CD4-positive, alpha-beta T cell treated with Interleukin-4 for 4 hours (primary cell): ENCODE data around the gene SSC5D.

Source experiments
- DNase-seq: peaks from one replicate; pipeline ENCODE4 v3.0.0-alpha.2; 2020

The SSC5D gene

DNA sequence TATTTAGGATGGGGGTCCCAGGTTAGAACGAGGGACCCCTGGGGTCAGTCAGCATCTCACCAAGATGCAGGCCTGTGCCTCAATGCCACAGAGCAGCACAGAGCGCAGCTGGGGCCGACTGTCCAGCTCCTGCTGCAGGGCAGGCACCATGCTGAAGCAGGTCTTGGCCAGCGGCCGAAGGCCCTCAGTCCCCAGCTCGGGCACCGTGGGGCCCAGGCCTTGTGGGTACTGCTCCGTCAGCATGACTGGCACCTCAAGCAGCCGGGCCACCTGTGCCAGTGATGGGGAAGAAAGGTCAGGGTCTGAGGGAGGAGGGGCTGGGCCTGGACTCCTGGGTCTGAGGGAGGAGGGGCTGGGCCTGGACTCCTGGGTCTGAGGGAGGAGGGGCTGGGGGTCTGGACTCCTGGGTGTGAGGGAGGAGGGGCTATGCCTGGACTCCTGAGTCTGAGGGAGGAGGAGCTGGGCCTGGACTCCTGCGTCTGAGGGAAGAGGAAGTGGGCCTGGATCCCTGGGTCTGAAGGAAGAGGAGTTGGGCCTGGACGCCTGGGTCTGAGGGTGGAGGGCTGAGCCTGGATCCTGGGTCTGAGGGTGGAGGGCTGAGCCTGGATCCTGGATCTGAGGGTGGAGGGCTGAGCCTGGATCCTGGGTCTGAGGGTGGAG lies 32.5 kb upstream of the SSC5D start:
- no peak for DNase-seq

DNA sequence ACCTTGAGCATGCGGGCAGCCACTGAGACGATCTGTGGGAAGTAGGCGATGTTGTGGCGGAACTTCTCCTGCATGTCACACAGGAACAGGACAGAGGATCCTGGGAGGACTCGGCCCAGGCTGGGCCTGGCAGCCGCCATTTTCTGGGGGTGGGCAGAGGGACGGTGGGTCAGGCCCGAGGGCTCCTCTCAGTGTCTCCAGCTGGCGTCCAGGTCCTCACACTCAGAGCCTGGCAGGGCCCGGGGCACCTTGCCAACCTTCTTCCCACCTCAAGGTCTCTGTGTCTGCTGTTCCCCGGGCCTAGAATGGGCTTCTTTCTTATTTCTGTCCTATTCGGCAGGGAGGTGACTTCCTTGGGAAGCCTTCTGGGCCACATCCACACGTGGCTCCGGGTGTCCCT lies 31.9 kb upstream of the SSC5D start:
- DNase-seq: no peak

DNA sequence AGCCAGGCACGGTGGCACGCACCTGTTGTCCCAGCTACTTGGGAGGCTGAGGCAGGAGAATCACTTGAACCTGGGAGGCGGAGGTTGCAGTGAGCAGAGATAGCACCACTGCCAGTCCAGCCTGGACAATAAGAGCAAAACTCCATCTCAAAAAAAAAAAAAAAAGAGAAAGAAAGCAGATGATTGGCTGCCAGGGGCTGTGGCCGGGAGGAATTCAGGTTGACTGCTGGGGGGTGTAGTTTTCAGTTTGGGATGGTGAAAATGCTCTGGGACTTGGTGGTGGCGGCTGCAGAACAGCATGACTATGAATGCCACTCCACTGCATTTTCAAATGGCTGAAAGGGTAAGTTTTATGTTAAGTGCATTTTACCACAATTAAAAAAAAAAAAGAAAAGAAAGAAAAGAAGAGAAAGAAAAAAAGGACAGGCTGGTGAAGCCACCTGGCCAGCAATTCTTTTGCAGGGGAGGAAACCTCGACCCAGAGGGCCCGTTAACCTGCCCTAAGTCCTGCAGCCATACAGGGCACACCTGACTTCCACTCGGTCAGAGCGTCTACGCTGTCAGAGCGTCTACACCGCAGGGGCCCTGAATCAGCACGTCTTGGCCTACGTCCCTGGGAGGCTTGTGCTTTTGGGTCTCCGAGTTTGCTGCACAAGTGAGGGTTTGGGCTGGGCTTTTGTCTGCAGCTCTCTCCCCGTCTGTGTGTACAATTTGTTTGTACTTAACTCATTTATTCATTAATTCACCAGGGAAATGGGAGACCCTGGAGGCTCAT lies 30.4 kb upstream of the SSC5D start:
- no peak for DNase-seq

DNA sequence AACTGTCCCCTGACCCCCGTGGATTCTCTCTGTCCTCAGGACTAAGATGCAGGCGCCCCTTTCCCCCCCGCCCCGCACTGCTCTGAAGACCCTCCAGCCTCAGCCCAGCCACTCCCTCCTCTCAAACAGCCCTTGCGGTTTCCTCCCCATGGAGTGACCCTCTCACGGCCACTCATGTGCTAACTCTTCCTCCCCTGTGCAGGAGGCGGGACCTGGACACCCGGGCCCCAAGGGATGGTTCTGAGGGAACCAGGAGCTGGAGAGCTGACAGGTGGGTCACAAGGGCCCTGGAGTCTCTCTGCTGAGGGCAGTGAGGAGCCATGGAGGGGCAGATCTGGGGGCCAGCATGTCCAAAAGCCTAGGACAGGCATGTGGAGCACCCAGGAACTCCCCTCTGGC lies 28.7 kb upstream of the SSC5D start:
- DNase-seq: no peak

DNA sequence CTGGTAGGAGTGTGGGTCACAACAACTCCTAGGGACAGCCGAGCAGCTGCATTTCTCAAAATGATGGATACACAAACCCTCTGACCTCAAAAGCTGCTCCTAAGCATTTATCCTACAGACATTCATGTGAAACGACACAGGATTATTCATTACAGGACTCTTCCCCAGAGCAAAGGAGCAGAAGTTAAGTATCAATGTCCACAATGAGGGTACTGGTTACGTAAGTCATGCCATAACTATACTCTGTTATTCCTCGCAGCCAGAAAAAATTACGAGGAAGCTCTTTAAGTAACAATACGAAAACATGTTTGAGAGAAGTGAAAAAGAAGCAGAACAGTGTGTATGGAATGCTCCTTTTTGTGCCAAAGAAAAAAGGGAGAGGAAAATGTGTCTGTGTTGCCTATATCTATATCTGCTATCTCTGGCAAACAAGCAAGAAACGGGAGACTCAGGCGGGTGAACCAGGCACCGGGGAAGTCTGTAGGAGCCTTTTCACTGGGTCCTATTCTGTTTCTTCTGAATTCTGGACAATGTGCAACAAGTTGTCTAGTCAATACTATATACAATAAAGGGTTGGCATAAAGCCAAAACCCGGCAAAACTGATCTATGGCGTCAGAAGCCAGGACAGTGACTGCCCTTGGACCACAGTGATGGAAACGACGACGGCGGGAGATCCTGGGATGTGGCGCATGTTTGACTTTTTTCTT lies 28.1 kb upstream of the SSC5D start:
- DNase-seq: no peak

DNA sequence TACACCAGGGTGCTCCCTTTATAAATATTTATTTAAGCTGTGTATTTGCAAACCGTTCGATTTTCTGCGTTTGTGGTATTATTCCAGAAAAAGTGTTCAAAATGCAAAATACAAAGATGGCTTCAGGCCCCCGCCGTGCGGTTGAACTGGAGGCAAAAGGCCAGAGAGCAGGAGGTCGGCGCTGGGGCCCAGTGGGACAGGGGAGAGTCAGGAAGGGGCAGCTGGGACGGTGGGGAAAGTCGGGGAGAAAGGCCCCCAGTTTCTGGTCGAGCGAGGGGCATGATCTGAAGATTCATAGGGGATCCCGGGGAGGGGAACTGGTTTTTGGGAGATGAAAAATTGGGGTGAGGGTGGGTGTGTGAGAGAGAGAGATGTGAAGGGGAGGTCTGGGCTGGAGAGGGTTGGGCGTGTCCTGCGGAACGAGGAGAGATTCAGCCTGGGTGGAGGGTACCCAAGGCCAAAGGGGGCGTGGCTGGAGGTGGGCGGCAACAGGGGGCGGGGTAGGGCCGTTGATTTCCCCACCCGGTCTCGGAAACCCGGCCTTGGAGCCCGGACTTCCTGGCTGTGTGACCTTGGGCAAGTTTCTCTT lies 27.5 kb upstream of the SSC5D start:
- DNase-seq: no peak

DNA sequence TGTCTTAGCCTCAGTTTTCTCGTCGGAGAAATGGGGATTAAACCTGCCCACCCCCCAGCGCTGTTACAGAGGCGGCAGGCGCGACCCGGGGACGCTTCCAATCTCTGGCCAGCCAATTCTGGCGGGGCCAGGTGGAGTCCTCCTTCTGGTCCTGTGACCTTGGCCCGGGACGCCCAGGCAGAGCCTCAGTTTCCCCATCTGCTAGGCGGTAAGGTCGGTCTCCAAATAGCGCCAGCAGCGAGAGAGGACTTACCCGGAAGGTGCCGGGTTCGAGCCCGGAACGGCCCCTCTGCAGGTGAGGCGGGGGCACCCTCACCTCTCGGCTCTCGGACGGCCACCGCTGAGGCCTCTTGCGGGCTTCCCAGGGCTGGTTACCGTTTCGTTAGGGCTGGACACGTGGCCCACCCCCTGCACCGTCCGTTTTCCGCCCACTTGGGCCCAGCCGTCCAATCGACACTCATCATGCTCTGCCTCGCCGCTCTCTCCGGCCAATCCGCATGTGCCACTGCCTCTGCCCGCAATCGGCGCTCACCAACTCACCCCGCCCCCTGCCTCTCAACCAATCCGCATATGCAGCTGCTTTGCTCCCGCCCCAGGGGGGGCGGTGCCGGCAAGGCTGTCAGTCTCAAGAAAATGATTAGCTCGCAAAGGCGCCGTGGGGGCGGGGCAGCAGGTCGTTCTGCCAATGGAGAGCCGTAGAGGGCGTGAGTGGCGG lies 26.8 kb upstream of the SSC5D start, which contains the start of gene ISOC2:
Gene ISOC2 (minus strand): TSS at position 384 of the 715 bp plus-strand sequence. CDS start 5,156 bp downstream, outside the sequence.
- peak; percentile 100 for DNase-seq

DNA sequence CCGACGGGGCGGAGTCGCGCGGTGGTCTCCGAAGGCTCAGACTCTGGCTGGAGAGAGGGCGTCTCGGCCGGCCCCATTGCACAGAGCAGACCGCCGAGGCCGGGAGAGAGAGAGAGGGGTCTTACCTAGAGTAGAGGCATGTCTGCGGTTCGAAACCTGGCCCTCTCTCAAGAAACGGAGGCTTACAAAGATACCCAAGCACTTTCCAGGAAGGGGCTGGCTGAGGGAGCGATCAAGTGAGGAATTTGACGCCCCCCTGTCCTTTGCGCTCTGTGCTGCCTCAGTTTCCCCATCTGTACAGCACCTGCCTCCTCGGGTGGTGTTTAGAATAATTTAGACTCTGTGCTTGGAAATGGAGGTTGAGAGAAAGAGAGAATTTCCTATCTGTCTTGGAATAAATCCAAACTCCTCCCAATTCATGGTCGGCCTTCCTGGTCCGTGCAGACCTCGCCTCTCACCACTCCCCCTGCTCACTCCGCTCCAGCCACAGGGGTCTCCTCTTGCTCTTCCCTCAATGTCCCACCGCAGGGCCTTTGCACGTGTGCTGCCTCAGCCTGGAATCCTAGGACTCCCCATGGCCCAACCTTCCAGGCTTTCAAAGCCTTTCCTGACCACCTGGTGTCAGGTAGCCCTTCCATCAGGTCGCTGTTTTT lies 26.1 kb upstream of the SSC5D start:
- DNase-seq: no peak

DNA sequence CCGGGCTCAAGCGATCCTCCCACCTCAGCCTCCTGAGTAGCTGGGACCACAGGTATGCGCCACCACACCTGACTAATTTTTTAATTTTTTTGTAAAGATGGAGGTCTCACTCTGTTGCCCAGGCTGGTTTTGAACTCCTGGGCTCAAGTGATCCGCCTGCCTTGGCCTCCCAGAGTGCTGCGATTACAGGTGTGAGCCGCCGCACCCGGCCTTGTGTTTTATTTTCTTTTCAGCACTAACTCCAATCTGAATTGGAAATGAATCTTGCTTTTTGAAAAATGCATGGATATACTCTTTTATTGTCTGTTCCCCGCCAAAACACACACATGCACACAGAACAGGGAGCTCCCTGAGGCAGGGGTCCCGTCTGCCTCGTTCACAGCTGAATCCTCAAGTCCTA lies 25.5 kb upstream of the SSC5D start:
- no peak for DNase-seq

DNA sequence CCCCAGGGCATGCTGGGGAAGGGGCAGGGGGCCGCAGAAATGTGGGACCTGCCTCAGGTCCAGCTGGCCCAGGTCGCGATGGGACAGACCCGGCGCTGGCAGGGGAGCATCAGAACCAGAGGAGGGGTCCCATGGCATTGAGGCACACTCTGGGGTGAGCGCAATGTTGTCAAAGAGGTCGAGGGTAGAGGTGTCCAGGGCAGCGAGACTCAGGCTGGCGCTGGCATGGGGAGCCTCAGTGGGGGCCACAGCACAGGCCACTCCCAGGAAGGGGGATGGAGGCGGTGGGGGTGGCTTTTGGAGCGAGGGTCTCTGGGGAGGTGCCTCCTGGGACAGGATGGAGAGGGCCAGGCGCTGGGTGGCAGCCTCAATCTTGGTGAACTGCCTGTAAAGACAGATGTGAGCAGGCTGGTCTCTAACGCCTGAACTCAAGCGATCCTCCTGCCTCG lies 24.6 kb upstream of the SSC5D start:
- no peak for DNase-seq

DNA sequence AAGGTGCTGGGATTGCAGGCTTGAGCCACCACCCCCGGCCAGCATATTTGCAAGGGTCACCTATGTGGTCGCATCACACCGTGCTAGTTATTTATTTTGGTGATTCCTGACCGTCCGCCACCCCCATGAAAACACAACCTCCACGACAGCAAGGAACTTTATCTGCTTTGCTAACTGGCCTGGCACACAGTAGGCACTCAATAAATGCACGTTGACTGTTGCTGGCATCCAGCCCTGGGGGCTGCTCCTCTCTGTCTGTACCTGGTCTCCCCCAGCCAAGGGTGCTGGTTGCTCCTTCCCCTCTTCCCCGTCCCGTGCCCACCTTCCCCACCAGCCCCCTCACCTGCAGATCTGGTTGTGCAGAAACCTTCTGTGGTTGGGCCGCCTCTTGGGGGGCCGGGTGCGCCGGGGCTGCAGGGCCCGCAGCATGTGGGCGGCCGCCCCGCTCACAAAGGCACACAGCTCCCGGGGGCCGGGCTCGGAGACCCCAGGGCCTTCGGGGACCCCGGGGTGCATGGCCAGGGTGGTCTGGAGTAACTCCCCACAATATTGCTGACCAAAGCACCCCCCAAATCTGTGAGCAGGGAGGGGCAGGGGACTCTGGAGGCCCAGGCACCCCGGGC lies 24.1 kb upstream of the SSC5D start:
- no peak for DNase-seq

DNA sequence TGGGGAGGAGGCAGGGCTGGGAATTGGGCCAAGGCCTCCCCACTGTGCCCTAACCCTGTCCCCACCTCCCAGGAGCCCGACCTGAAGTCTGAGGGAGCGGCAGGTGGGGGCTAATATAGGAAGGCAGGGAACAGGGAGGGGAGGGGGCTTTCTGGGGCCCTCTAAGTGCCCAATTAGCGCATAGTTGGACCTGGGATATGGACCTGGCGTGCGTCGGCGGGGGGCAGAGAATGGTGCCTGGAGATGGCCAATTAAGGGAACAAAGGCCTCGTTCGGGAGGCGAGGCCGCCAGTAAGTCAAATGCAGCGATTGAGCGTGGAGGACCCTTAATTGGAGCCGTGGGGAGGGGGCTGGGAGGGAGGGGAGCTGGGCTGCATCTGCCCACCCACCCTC lies 23.6 kb upstream of the SSC5D start, which contains the start of gene C19orf85:
Gene C19orf85 (minus strand): TSS at position 90 of the 393 bp plus-strand sequence. CDS start 197 bp downstream, outside the sequence.
- DNase-seq: no peak

DNA sequence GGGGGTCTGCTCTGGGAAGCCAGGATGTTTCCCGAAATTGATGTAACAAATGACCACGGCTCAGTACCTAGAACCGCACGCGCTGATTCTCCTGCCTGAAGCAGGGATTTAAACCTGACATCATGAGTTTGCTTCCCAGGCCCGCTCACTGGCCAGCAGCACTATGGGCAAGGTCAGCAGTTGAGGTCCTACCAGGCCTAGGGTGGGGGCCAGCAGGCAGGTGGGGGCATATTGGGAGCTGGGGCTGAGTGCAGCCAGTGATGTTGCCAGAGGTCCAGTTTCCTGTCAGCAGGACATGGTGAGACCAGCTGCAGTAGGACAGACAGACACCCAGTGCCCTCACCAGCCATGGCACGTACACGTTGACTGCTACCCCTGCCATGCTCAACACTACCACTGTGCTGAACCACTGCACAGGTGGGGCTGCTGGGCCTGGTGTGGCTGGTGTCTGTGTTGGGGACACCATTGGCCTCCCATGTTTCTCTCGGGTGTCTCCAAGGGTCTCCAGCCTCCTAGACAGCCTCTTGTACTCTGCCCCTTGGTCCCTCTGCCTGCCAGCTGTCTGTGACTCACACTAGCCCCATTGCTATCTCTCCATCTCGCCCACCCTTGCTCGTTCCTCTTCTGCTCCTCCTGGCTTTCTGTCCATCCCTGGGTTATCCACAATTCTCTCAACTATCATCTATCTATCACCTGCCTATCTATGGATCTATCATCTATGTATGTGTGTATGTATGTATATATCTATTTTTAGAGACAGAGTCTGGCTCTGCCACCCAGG lies 22.6 kb upstream of the SSC5D start:
- no peak for DNase-seq

DNA sequence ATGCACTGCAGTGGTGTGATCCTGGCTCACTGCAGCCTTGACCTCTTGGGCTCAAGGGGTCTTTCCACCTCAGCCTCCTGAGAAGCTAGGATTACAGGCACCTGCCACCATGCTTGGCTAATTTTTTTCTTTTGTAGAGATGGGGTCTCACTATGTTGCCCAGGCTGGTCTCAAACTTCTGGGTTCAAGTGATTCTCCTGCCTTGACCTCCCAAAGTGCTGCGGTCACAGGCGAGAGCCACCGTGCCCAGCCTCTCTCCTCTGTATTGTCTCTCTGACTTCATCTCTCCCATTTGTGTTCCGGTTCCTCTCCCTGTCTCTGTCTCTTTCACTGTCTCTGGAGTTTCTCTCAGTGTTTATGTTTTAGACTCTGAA lies 22.0 kb upstream of the SSC5D start:
- DNase-seq: no peak

DNA sequence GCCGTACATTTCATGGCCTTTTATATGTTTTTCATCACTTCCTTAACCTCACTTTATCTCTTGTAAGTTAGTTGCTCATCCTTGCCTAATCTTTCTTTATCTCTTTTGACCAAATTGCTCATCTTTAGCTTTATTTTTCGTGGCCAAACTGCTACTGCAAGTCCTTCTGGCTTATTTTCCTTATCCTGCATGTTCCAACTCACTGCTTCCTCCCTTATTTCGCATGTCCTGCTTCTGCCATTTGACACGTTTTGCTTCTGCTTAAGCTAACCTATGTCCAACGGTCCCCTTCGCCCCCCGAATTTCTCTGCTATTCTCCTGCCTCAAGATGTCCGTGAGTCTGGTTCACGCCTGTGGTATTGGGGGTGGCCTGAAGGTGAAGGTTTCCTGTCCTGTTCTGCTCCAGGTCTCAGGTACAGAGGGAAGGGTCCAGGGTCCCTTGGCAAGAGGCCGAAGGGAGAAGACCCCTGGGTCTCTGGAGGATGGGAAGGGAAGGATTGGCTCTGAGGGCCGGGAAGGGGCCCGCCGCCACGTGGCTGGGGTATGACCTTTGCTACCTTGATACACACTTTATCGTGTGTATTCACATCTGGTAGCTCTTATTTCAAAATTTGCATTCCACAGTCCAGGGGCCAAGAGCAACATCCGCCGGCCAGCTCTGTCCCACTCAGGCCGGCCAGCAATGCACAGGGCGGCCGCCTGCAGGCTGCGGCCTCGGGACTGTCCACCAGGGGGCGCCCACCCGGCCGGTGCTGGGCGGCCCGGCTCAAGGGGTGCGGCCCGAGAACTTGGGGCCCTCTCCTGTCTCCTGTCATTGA lies 20.8 kb upstream of the SSC5D start:
- DNase-seq: peak; percentile 47

DNA sequence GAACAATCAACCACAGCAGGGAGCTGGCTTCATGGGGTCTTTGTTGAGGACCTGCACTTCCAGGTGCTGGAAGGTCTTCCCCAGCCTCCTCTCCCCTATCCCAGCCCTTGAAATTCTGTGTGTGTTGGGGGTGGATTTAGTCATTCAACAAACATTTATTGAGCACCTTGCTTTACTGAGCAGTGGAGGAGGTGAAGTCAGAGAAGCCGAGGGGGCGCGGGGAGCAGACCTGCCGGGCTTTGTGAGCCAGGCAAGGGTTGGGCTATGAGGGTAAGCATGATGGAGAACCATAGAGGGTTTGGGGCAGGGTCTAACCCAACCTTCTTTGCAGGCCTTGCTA lies 20.2 kb upstream of the SSC5D start:
- DNase-seq: no peak

DNA sequence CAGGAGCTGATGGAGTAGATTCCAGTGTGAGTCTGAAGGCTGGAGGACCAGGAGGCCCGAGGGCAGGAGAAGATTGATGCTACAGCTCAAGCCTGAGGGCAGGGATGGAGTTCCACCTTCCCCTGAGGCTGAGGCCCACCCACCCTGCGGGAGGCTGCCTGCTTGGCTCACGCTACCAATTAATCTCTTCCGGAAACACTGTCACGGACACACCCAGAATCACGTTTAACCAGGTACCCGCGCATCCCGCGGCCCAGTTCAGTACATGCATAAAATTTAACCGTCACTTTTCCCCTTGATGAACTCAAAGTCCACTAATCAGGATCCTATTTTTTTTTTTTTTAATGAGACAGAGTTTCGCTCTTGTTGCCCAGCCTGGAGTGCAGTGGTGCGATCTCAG lies 17.0 kb upstream of the SSC5D start:
- DNase-seq: no peak

DNA sequence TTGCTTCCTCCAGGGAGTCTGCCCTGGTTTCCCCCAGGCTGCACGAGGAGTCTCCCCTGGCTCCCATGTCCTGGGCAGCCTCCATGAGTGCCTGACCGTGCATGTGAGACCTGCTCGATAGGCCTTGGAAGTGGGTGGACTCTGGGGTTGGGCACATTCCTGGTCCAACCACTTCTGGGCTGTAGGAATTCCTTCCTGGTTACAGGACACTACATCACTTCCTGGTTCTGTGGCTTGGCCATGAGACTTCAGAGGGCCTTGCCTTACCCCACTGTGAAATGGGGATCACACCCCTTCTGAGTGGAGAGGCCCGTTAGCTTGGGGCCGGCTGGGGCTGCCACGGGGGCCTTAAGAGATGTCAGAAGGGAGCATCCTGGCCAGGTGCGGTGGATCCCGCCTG lies 15.8 kb upstream of the SSC5D start:
- no peak for DNase-seq

DNA sequence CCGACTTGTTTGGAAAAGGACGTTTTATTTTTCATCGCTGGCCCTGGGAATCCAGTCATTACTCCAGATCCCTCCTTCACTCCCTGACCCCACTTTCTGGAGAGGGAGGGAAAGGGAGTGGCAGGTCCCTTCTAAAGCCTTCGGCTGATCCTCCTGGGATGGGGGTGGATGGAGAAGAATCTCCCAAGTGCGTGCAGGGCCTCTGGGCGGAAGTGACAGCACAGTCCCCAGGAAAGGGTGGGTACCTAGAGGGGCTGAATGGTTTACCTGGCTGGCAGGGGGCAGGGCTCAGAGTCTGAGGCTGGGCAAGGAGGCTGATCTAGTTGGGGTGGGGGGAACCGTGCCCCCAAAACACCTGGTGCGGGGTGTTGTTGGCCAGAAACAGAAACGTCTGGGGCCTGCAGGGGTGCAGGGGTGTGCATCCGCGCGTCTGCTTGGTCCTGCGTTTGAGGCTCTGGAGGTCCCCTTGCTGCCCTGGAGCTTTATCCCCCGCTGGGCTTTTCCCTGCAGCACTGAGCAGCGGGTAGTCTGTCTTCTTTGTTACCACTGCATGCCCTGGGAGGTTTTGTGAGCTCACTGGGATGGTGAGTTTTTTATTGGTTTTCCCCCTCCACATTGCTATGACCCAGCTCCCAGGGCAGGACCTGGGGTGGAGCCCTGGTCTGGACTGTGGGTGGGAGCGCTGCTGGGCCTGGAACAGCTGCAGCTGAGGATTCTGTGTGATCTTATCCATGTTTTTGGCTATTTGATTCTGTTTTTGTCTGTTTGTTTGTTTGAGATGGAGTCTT lies 14.8 kb upstream of the SSC5D start:
- no peak for DNase-seq
